ENCODE measurements around the gene RPS14.

DNA sequence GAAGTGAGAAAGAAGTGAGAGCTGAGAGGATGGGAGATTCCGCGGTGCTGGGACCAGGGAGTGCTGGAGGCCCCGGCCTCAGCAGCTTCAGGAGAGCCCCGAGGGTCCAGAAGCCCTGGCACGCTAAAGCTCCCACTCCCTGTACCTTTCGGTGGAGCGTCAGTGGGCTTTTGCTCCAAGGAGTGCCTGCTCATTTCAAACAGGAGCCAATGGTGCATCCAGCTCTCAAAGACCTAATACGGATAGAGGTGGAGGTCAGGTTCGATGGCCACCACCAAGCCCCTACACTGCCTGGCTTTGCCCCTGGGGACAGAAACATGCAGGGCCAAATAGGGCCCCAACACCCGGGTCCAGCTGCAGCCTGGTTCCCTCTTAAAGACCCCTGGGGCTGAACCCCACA, 45.0 kb downstream of the RPS14 start:
- TF ChIP-seq, protein P1, sequence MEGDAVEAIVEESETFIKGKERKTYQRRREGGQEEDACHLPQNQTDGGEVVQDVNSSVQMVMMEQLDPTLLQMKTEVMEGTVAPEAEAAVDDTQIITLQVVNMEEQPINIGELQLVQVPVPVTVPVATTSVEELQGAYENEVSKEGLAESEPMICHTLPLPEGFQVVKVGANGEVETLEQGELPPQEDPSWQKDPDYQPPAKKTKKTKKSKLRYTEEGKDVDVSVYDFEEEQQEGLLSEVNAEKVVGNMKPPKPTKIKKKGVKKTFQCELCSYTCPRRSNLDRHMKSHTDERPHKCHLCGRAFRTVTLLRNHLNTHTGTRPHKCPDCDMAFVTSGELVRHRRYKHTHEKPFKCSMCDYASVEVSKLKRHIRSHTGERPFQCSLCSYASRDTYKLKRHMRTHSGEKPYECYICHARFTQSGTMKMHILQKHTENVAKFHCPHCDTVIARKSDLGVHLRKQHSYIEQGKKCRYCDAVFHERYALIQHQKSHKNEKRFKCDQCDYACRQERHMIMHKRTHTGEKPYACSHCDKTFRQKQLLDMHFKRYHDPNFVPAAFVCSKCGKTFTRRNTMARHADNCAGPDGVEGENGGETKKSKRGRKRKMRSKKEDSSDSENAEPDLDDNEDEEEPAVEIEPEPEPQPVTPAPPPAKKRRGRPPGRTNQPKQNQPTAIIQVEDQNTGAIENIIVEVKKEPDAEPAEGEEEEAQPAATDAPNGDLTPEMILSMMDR (IDR thresholded peaks at IDR 0.05): no peak
- TF ChIP-seq EZH2phosphoT487 (IDR thresholded peaks at IDR 0.05) (no peak), EZH2 (IDR thresholded peaks at IDR 0.05) (no peak)
